Immature natural killer cell (primary cell): ENCODE results near the gene THAP4. TPM values are rescaled to one million over a fixed set of nuclear protein-coding genes. Genes with fewer than 3 reads are reported as not detected.
A peak's percentile ranks its signal among the peaks of the same experiment; 100 is the strongest.
"Not testable (repeated sequence)": the region's sequence is repeated elsewhere in the genome, so short reads cannot be mapped to it uniquely, and the experiment has no call there.

ENCODE experiments used
- DNase-seq, 3 donors: peaks; one replicate each; pipeline ENCODE4 v3.0.0; 2022; ENCODE audit warnings: mixed read lengths in 1 of 3
- H3K27ac Mint-ChIP-seq, 6 donors: one replicate each; pipeline ENCODE4 v1.8.0; 2020; ENCODE audit warnings: mixed read lengths in 6 of 6, mild to moderate bottlenecking in 5 of 6, inconsistent platforms in 4 of 6, moderate library complexity in 3 of 6
- H3K27me3 Mint-ChIP-seq, 3 donors: one replicate each; pipeline ENCODE4 v1.8.0; 2020 to 2021; ENCODE audit warnings: low read depth in 3 of 3, mild to moderate bottlenecking in 3 of 3, mixed read lengths in 3 of 3, moderate library complexity in 3 of 3, inconsistent platforms in 1 of 3
- H3K36me3 Mint-ChIP-seq, 3 donors: one replicate each; pipeline ENCODE4 v1.8.0; 2020; ENCODE audit warnings: mixed read lengths in 3 of 3, inconsistent platforms in 2 of 3, mild to moderate bottlenecking in 2 of 3
- H3K4me1 Mint-ChIP-seq, 2 donors: one replicate each; pipeline ENCODE4 v1.8.0; 2020; ENCODE audit warnings: inconsistent platforms in 2 of 2, mild to moderate bottlenecking in 2 of 2, mixed read lengths in 2 of 2, moderate library complexity in 1 of 2
- H3K4me3 Mint-ChIP-seq, 5 donors: one replicate each; pipeline ENCODE4 v1.8.0; 2020; ENCODE audit warnings: mild to moderate bottlenecking in 5 of 5, mixed read lengths in 5 of 5, inconsistent platforms in 3 of 5, moderate library complexity in 3 of 5
- H3K9me3 Mint-ChIP-seq, 6 donors: one replicate each; pipeline ENCODE4 v1.8.0; 2020; ENCODE audit warnings: mild to moderate bottlenecking in 6 of 6, mixed read lengths in 6 of 6, inconsistent platforms in 4 of 6, moderate library complexity in 3 of 6
- polyA plus RNA-seq, 3 donors: library from polyadenylated mRNA; unstranded; fragments of 300-500 nt; fragmentation: Illumina TruSeq; gene quantifications; one replicate each; pipeline ENCODE4 v1.2.3, GENCODE V29; 2021

THAP4 gene
- polyA plus RNA-seq, 3 donors from 2014 or later: 20.0 to 39.5 (median 29.4) TPM

DNA sequence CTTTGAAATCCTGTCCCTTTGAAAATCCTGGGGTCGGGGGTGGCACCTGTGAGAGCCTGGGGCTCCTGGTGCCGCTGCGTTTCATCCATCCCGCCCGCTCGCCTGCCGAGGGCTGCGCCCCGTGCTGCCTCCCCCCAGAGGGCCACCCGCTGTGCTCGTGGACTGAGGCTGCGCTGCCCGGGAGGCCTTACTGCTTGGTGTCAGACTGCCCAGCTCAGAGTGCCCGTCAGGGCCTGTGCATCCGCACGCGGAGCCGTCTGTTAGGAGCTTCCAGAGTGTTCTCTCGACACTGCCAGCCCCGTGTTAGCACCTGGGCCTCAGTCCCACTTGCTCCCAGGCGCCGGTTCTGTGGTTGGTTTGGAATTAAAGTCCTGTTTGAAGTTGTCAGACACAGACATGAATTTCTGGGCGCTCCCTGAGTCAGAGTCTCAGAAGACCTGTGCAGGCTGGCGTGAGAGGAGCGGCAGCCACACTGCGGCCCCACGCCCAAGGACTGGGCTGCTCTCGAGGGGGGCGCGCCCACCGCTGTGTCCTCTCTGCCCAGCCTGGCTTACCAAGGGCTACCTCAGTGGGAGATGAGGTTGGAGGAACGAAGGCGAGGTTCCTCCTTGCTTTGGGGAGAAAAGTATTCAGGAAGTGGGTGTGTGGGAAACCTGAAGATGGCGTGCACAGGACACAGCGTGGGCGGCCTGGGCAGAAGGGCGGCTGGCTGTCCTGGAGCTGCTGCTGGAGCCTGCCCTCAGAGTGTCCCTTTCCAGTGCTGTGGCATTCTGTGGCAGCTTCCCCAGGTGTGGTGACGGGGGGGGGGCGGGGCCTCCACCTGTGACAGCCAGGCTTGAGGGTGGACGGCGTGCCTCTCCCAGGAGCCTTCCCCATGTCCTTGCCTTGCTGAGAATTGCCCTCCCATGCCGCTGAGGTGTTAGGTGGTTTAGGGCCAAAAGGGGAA lies 35.6 kb upstream of the THAP4 start:
- H3K4me1 Mint-ChIP-seq: peaks cover 7 to 12% of the 10 kb centered on the region in 2 donors
- H3K36me3 Mint-ChIP-seq: peaks cover 0 to 8% (median 5%) of the 10 kb centered on the region in 3 donors
- peaks cover 0 to 5% (median 0%) of the 10 kb centered on the region in 3 donors for H3K27me3 Mint-ChIP-seq
- no peaks in the 10 kb centered on the region for H3K9me3 Mint-ChIP-seq
- H3K27ac Mint-ChIP-seq: peak overlapping the region in 2 of 6 donors; percentile 5 to 40
- no peak for DNase-seq
- H3K4me3 Mint-ChIP-seq: no peak overlapping the region

DNA sequence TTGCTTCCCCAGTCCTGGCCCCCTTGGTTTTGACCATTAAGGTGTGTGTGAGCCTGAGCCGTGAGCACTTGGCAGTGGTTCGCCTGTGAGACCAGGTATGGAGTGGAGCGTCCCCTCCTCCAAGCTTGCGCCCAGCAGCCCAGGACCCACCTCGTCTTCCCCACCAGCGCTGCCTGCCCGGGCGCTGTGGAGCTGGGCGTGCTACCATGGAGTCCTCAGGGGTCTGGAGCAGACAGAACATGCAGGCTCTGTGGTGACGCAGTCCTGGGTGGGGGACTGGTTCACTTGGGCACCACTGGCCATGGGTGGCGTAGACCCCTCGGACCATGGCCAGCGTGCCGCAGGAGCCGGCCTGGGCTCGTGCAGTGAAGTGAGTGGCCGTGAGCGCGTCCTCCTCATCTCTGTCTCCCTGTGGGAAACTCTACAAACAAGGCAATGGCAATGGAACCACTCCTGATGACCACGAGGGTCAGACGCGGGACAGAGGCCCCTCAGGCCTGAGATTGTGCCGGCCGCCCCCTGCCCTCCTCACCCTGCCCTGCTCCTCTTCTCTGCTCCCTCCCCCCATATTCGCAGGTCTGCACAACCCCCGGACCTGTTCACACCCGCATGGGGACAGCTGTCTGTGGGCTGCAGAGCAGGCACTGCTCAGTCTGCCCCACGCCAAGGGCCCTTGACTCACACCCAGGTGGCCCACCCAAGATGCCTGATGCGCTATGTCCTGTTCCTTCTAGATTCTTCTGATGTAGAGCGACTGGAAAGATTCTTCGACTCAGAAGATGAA lies 34.7 kb upstream of the THAP4 start:
- no peak overlapping the region for H3K27ac Mint-ChIP-seq
- no peak overlapping the region for H3K4me3 Mint-ChIP-seq
- peaks cover 0 to 10% (median 5%) of the 10 kb centered on the region in 3 donors for H3K36me3 Mint-ChIP-seq
- H3K9me3 Mint-ChIP-seq: no peaks in the 10 kb centered on the region
- H3K4me1 Mint-ChIP-seq: peaks cover 7 to 12% of the 10 kb centered on the region in 2 donors
- peaks cover 0 to 5% (median 0%) of the 10 kb centered on the region in 3 donors for H3K27me3 Mint-ChIP-seq
- DNase-seq: no peak

DNA sequence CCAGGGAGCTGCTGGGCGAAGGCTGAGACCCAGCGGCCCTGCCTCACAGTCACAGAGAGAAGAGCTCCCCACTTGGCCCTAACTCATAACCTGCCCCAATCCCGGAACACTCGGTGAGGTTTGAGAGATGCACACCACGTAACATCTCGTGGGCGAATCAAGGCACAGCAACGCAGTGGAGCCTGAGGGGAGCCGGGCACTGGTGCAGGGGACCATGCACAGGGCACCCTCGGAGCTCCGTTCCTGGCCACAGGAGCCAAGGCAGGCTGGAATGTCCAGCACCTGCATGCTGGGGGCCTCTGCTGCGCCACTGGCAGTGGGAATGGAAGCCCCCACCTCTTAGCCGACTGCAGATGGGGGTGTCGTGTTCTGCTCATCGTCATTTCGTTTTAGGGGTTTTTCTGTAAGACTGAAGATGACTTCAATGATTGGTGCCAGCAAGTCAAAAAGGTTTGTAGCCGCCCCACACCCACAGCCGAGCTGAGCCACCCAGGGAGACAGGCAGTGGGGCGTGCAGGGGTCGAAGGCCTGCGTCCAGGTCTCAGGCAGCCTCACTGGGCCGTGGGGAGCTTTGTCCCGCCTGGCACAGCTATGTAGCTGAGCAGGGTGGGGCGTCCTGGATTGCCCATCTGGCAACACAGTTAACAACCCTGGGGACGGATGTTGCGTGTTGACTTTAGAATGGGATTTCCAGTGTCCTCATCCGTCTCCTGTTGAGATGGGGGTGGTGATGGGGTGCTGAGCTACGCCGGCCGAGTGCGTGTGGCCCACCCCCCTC lies 33.6 kb upstream of the THAP4 start:
- no peaks in the 10 kb centered on the region for H3K9me3 Mint-ChIP-seq
- no peak overlapping the region for H3K27ac Mint-ChIP-seq
- no peak for DNase-seq
- H3K27me3 Mint-ChIP-seq: peaks cover 0 to 5% (median 0%) of the 10 kb centered on the region in 3 donors
- peaks cover 12 to 22% of the 10 kb centered on the region in 2 donors for H3K4me1 Mint-ChIP-seq
- H3K4me3 Mint-ChIP-seq: no peak overlapping the region
- H3K36me3 Mint-ChIP-seq: peaks cover 0 to 16% (median 5%) of the 10 kb centered on the region in 3 donors

DNA sequence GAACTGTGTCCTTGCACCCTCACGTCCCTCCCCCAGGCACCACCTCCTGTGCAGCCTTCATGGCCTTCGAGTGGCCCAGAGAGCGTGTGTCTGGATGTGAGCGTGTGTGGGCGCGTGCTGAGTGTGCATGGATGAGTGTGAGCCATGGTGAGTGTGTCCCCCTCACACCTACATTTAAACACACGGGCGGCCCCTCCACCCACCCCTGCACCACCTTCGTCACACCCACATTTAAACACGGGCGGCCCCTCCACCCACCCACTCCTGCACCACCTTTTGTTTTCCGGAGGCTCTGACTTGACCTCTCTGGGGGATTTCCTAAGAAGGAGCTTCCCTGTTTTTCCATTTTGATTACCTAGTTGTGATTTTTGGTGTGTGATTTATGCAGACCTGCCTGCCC lies 31.9 kb upstream of the THAP4 start:
- H3K4me1 Mint-ChIP-seq: peaks cover 15 to 24% of the 10 kb centered on the region in 2 donors
- DNase-seq: no peak
- H3K36me3 Mint-ChIP-seq: peaks cover 0 to 16% (median 8%) of the 10 kb centered on the region in 3 donors
- no peaks in the 10 kb centered on the region for H3K9me3 Mint-ChIP-seq
- peaks cover 0 to 7% (median 0%) of the 10 kb centered on the region in 3 donors for H3K27me3 Mint-ChIP-seq
- H3K4me3 Mint-ChIP-seq: no peak overlapping the region
- no peak overlapping the region for H3K27ac Mint-ChIP-seq

DNA sequence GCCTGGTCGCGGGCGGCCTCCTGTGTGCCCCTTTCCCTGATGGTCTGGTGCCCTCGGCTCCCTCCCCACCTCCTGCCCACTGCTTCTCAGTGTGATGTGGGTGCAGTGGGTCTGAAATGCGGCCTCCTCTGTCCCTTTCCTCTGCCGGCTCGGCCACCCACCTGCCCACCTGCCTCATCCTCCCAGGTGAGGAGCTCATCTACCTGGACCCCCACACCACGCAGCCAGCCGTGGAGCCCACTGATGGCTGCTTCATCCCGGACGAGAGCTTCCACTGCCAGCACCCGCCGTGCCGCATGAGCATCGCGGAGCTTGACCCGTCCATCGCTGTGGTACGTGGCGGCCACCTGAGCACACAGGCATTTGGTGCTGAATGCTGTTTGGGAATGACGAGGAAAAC lies 31.4 kb upstream of the THAP4 start:
- H3K9me3 Mint-ChIP-seq: no peaks in the 10 kb centered on the region
- H3K27me3 Mint-ChIP-seq: peaks cover 0 to 7% (median 0%) of the 10 kb centered on the region in 3 donors
- H3K4me1 Mint-ChIP-seq: peaks cover 13 to 19% of the 10 kb centered on the region in 2 donors
- DNase-seq: no peak
- H3K27ac Mint-ChIP-seq: no peak overlapping the region
- H3K36me3 Mint-ChIP-seq: peaks cover 0 to 16% (median 8%) of the 10 kb centered on the region in 3 donors
- H3K4me3 Mint-ChIP-seq: no peak overlapping the region

DNA sequence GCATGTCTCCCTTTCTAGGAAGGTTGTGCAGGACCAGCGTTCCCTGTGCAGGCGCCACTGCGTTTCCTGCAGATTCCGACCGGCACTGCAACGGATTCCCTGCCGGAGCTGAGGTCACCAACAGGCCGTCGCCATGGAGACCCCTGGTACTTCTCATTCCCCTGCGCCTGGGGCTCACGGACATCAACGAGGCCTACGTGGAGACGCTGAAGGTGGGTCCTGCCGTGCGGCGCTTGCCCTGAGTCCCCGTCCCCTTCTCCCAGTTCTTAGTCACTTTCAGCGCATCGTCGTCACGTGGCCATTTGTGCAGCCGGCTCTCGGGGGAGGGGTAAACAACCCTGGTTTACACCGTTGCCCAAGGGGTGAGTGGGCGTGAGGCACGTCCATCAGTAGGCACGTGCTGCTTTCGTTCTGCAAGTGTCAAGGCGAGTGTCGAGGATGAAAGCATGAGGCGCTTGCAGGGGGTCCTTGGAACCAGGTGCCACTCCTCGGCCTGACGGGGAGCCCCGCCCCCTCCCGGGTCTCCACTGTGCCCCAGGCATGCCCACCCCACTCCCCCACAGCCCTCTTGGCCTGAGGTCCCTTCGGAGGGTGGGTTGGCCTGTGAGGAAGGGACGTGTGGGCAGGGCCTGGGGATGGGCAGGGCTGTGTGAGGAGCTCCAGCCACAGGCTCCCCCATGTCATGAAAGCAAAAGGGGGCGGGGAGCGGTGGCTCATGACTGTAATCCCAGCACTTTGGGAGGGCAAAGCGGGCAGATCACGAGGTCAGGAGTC lies 29.9 kb upstream of the THAP4 start:
- Mint-ChIP-seq H3K4me3 (no peak overlapping the region), H3K36me3 (peaks cover 0 to 16% (median 10%) of the 10 kb centered on the region in 3 donors), H3K27me3 (peaks cover 0 to 3% (median 1%) of the 10 kb centered on the region in 3 donors), H3K4me1 (peaks cover 9 to 14% of the 10 kb centered on the region in 2 donors), H3K27ac (peak overlapping the region in 1 of 6 donors; percentile 51), H3K9me3 (no peaks in the 10 kb centered on the region)
- no peak for DNase-seq

DNA sequence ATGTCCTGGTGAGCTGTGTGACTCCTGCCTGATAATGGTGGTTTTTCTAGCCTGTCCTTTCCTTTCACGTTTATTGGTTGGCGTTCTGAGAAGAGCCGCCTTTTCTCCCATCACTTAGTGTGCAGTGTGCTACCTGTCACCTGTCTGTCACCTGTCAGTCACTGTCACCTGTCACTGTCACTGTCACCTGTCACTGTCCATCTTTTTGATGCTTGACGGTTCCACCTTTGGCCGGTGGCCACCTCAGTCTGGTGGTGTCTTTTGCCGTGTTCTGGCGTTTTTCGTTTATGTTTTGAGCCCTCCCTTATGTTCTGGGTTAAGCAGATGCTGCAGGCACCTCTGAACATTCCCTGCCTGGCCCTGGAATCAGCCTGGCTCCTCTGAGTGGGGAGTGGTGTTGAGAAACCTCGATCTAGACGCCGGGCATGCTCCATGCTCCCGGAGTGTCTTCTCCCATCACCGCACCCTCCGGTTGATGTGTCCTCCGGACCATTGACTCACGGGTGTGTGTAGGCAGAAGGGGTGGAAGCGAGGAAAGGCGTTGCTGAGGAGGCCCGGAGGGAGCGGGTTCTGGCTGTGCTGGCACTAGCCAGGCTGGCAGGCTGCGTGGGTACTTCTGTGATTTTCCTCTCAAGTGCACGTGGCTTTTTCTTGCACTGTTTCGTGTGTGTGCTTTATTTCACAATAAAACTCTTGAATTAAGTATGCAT lies 28.9 kb upstream of the THAP4 start:
- Mint-ChIP-seq H3K27ac (peak overlapping the region in 1 of 6 donors; percentile 40), H3K4me3 (no peak overlapping the region), H3K4me1 (peaks cover 9 to 14% of the 10 kb centered on the region in 2 donors), H3K27me3 (peaks cover 0 to 3% (median 3%) of the 10 kb centered on the region in 3 donors), H3K36me3 (peaks cover 0 to 16% (median 12%) of the 10 kb centered on the region in 3 donors), H3K9me3 (no peaks in the 10 kb centered on the region)
- no peak for DNase-seq

DNA sequence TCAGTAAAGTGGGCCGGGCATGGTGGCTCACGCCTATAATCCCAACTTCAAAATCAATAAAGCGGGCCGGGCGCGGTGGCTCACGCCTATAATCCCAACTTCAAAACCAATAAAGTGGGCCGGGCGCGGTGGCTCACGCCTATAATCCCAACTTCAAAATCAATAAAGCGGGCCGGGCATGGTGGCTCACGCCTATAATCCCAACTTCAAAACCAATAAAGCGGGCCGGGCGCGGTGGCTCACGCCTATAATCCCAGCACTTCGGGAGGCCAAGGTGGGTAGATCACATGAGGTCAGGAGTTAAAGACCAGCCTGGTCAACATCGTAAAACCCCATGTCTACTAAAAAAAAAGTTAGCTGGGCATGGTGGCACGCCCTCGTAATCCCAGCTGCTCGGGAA lies 25.8 kb upstream of the THAP4 start:
- H3K36me3 Mint-ChIP-seq: peaks cover 14 to 23% (median 18%) of the 10 kb centered on the region in 3 donors
- not testable (repeated sequence) for H3K27ac Mint-ChIP-seq, DNase-seq, H3K9me3 Mint-ChIP-seq, H3K4me3 Mint-ChIP-seq, H3K27me3 Mint-ChIP-seq
- peaks cover 9 to 14% of the 10 kb centered on the region in 2 donors for H3K4me1 Mint-ChIP-seq

DNA sequence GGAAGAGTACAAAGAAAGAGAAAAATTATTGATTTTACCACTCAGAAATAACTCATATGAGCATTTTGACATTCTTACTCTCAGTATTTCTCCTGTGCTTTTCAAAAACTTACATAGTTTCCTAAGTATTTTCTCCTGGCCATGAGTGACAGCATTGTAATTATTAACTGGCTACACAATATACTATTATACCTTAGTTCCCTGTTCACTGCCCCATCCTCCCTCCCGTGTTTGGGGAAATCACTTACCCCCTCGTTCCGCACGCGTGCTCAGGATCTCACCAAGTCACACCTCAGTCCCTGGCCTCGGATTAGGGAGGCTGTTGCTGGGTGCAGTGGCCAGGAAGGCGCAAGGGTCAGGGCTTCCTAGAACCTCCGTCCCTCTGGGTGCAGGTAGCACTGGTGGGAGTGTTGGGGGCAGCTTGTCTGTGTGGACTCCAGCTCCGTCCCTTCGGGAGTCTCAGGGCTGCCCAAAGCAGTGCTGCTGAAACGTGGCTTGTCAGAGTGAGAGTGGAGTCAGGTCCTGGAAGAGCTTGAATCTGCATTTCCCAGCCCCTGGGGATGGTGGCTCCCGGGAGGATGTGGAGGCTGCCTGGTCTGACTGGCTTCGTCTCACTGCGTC lies 23.7 kb upstream of the THAP4 start:
- no peak overlapping the region for H3K27ac Mint-ChIP-seq
- peaks cover 7% of the 10 kb centered on the region in 2 donors for H3K4me1 Mint-ChIP-seq

DNA sequence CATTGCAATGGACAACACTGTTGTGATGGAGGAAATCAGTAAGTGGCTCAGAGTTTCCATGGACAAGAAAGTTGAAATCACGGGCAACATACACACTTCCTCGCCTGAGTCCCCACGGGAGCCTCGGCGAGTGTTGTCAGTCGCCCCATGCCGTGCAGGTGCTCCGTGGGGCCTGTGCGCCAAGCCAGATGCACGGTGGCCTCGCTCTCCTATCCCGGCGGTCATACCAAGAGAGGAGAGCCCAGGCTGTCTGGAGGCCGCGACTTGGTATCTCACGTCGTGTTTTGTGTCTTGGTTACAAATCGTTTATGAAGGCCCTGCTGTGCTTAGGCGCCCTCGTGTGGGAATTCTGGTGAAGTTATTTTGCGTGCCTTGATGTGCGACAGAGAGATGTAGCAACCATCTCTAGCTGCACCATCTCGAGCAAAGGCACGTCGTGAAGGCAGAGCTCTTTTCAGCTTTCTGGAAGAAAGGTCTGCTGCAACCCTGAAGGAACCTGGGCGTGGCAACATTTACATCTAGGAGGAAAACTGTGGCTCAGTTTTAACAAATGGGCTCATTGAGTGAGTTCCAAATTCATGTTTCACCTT lies 22.3 kb upstream of the THAP4 start:
- peaks cover 15 to 36% (median 22%) of the 10 kb centered on the region in 3 donors for H3K36me3 Mint-ChIP-seq
- H3K27ac Mint-ChIP-seq: no peak overlapping the region
- peaks cover 0 to 1% of the 10 kb centered on the region in 2 donors for H3K4me1 Mint-ChIP-seq

More for the DNA sequence above, 23.7 kb upstream of the THAP4 start:
- Mint-ChIP-seq H3K4me3 (no peak overlapping the region), H3K36me3 (peaks cover 18 to 24% (median 19%) of the 10 kb centered on the region in 3 donors), H3K27me3 (peaks cover 2 to 4% (median 3%) of the 10 kb centered on the region in 3 donors), H3K9me3 (no peaks in the 10 kb centered on the region)
- no peak for DNase-seq

DNA sequence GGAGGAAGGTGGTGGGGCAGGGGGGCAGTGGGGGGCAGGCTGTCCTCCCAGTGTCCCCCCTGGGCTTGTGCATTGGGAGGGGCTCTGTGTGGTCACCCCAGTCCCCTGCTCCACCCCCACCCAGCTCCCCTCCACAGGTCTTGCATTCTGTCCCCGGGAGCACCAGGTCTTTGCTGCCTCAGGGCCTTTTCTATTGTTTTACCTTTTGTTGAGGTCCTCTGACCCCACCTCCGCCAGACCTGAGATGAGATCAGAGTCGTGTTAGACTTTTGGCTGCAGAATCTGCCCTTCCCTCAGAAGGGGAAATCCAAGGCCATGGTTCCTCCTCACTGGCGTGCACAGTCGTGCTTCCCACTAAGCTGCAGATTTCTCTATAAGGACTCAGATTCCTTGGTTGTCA lies 21.3 kb upstream of the THAP4 start:
- no peaks in the 10 kb centered on the region for H3K9me3 Mint-ChIP-seq
- H3K36me3 Mint-ChIP-seq: peaks cover 15 to 36% (median 22%) of the 10 kb centered on the region in 3 donors
- H3K27me3 Mint-ChIP-seq: peaks cover 2 to 5% (median 2%) of the 10 kb centered on the region in 3 donors
- no peak overlapping the region for H3K27ac Mint-ChIP-seq
- H3K4me3 Mint-ChIP-seq: no peak overlapping the region
- DNase-seq: no peak
- peaks cover 0 to 1% of the 10 kb centered on the region in 2 donors for H3K4me1 Mint-ChIP-seq

More for the DNA sequence above, 22.3 kb upstream of the THAP4 start:
- DNase-seq: peak in 1 of 3 donors; percentile 25
- H3K4me3 Mint-ChIP-seq: no peak overlapping the region
- peaks cover 2 to 5% (median 2%) of the 10 kb centered on the region in 3 donors for H3K27me3 Mint-ChIP-seq
- no peaks in the 10 kb centered on the region for H3K9me3 Mint-ChIP-seq
